ENCODE data around the gene MFN1.

DNA sequence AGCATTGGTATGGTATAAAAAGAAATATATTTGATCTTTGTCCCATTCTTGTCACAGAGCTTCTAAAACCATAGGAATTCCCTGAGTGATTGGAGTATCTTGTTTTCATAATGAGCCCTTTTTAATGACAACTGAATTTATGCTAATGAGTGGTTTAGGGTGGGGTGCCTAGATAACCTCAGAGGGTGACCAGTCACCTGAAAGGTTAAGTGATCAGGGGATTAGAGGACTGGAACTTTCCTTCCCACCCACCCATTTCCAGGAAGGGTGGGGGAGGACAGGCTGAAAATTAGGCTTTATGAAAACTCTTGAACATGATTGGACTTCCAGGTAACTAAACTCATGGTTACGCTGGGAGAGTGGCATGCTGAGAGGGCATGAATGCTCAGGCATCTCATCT is 8.5 kb downstream of the MFN1 start:
- TF ChIP-seq CTCF (IDR thresholded peaks at IDR 0.05; ENCODE audit: low read length) (no peak), EZH2 (optimal IDR thresholded peaks at IDR 0.05; ENCODE audit: low read depth, low read length) (no peak), EZH2phosphoT487 (IDR thresholded peaks at IDR 0.05; ENCODE audit: low read length) (no peak)
